Effector memory CD8-positive, alpha-beta T cell (primary cell): ENCODE data around the gene GIT2.

Experiments
- ATAC-seq: fragments of 150-1000 bp; cut with Tn5 transposase; replicated peaks from 2 replicates; pipeline ENCODE4 v1.10.0; 2021; ENCODE audit warnings: mild to moderate bottlenecking, moderate library complexity
- DNase-seq, 3 experiments: peaks; one replicate each; pipeline ENCODE4 v3.0.0; 2021
- H3K27ac Mint-ChIP-seq, 2 donors: one replicate each; pipeline ENCODE4 v1.8.0; 2022; ENCODE audit warnings: mild to moderate bottlenecking in 2 of 2, mixed read lengths in 2 of 2, moderate library complexity in 2 of 2
- H3K27me3 Mint-ChIP-seq, 2 donors: one replicate each; pipeline ENCODE4 v1.8.0; 2022; ENCODE audit warnings: mixed read lengths in 2 of 2
- H3K36me3 Mint-ChIP-seq: one replicate; pipeline ENCODE4 v1.8.0; 2022; ENCODE audit warnings: mild to moderate bottlenecking, moderate library complexity, mixed read lengths; ENCODE audit not compliant: insufficient read depth
- H3K4me1 Mint-ChIP-seq, 2 donors: one replicate each; pipeline ENCODE4 v1.8.0; 2022; ENCODE audit warnings: low read depth in 2 of 2, mixed read lengths in 2 of 2
- H3K4me3 Mint-ChIP-seq, 2 donors: one replicate each; pipeline ENCODE4 v1.8.0; 2022; ENCODE audit warnings: mild to moderate bottlenecking in 2 of 2, mixed read lengths in 2 of 2, moderate library complexity in 2 of 2
- H3K9me3 Mint-ChIP-seq, 2 donors: one replicate each; pipeline ENCODE4 v1.8.0; 2022; ENCODE audit warnings: mixed read lengths in 2 of 2

The GIT2 gene

GRCh38 chr12:109926488-109927210 is 69.5 kb downstream of the GIT2 start:
- Mint-ChIP-seq H3K36me3 (peaks cover 16% of the 10 kb centered on the region), H3K9me3 (no peaks in the 10 kb centered on the region), H3K27ac (peak overlapping the region in 1 of 2 donors; percentile 92), H3K4me1 (peaks cover 4 to 10% of the 10 kb centered on the region in 2 donors), H3K4me3 (no peak overlapping the region), H3K27me3 (no peaks in the 10 kb centered on the region)
- DNase-seq = no peak
- no peak for ATAC-seq

- no peak overlapping the region for H3K27ac Mint-ChIP-seq
- no peak for ATAC-seq
These were observed 70.2 kb downstream of the GIT2 start for GRCh38 chr12:109926016-109926415.

GRCh38 chr12:109925185-109925840 is 70.9 kb downstream of the GIT2 start:
- DNase-seq (no peak), ATAC-seq (no peak)
- H3K9me3 Mint-ChIP-seq = no peaks in the 10 kb centered on the region
- peak overlapping the region; percentile 36 to 93 for H3K27ac Mint-ChIP-seq
- H3K36me3 Mint-ChIP-seq = peaks cover 19% of the 10 kb centered on the region
- H3K4me3 Mint-ChIP-seq = no peak overlapping the region
- peaks cover 8 to 10% of the 10 kb centered on the region in 2 donors for H3K4me1 Mint-ChIP-seq
- H3K27me3 Mint-ChIP-seq = no peaks in the 10 kb centered on the region

More at GRCh38 chr12:109926016-109926415, 70.2 kb downstream of the GIT2 start:
- no peak overlapping the region for H3K4me3 Mint-ChIP-seq
- H3K4me1 Mint-ChIP-seq = peaks cover 5 to 10% of the 10 kb centered on the region in 2 donors
- DNase-seq = no peak
- no peaks in the 10 kb centered on the region for H3K27me3 Mint-ChIP-seq
- H3K36me3 Mint-ChIP-seq = peaks cover 14% of the 10 kb centered on the region
- H3K9me3 Mint-ChIP-seq = no peaks in the 10 kb centered on the region

- DNase-seq (no peak), ATAC-seq (no peak)
- no peak overlapping the region for H3K27ac Mint-ChIP-seq
- H3K36me3 Mint-ChIP-seq = peaks cover 22% of the 10 kb centered on the region
- H3K4me1 Mint-ChIP-seq = peaks cover 8 to 10% of the 10 kb centered on the region in 2 donors
- H3K4me3 Mint-ChIP-seq = no peak overlapping the region
- H3K27me3 Mint-ChIP-seq = no peaks in the 10 kb centered on the region
- no peaks in the 10 kb centered on the region for H3K9me3 Mint-ChIP-seq
These were observed 72.5 kb downstream of the GIT2 start for GRCh38 chr12:109923481-109924245.

GRCh38 chr12:109923038-109923437 is 73.1 kb downstream of the GIT2 start:
- Mint-ChIP-seq H3K4me3 (no peak overlapping the region), H3K4me1 (peaks cover 8 to 10% of the 10 kb centered on the region in 2 donors), H3K9me3 (no peaks in the 10 kb centered on the region), H3K27me3 (no peaks in the 10 kb centered on the region), H3K36me3 (peaks cover 29% of the 10 kb centered on the region), H3K27ac (no peak overlapping the region)
- no peak for ATAC-seq
- DNase-seq = no peak

GRCh38 chr12:109921982-109922381 is 74.2 kb downstream of the GIT2 start:
- peaks cover 30% of the 10 kb centered on the region for H3K36me3 Mint-ChIP-seq

GRCh38 chr12:109920261-109920780 is 75.8 kb downstream of the GIT2 start:
- DNase-seq (no peak), ATAC-seq (no peak)
- peaks cover 4 to 6% of the 10 kb centered on the region in 2 donors for H3K4me1 Mint-ChIP-seq
- no peaks in the 10 kb centered on the region for H3K27me3 Mint-ChIP-seq
- peak overlapping the region; percentile 41 to 81 for H3K27ac Mint-ChIP-seq
- no peak overlapping the region for H3K4me3 Mint-ChIP-seq
- H3K9me3 Mint-ChIP-seq = no peaks in the 10 kb centered on the region
- H3K36me3 Mint-ChIP-seq = peaks cover 30% of the 10 kb centered on the region

More at GRCh38 chr12:109921982-109922381, 74.2 kb downstream of the GIT2 start:
- no peaks in the 10 kb centered on the region for H3K9me3 Mint-ChIP-seq
- peaks cover 4 to 6% of the 10 kb centered on the region in 2 donors for H3K4me1 Mint-ChIP-seq
- no peak overlapping the region for H3K4me3 Mint-ChIP-seq
- DNase-seq (no peak), ATAC-seq (no peak)
- peak overlapping the region in 1 of 2 donors; percentile 41 for H3K27ac Mint-ChIP-seq
- H3K27me3 Mint-ChIP-seq = no peaks in the 10 kb centered on the region

GRCh38 chr12:109919456-109919855 is 76.7 kb downstream of the GIT2 start:
- DNase-seq (no peak), ATAC-seq (no peak)
- Mint-ChIP-seq H3K9me3 (no peaks in the 10 kb centered on the region), H3K27me3 (no peaks in the 10 kb centered on the region), H3K4me1 (peaks cover 0 to 4% of the 10 kb centered on the region in 2 donors), H3K36me3 (peaks cover 36% of the 10 kb centered on the region), H3K4me3 (no peak overlapping the region), H3K27ac (peak overlapping the region in 1 of 2 donors; percentile 82)

GRCh38 chr12:109916045-109916444 is 80.1 kb downstream of the GIT2 start:
- no peaks in the 10 kb centered on the region for H3K9me3 Mint-ChIP-seq
- peak overlapping the region; percentile 58 to 65 for H3K27ac Mint-ChIP-seq
- peaks cover 3 to 5% of the 10 kb centered on the region in 2 donors for H3K4me1 Mint-ChIP-seq
- no peak for DNase-seq
- no peak overlapping the region for H3K4me3 Mint-ChIP-seq
- no peaks in the 10 kb centered on the region for H3K27me3 Mint-ChIP-seq
- no peak for ATAC-seq
- peaks cover 52% of the 10 kb centered on the region for H3K36me3 Mint-ChIP-seq

- Mint-ChIP-seq H3K4me3 (no peak overlapping the region), H3K27me3 (no peaks in the 10 kb centered on the region), H3K9me3 (no peaks in the 10 kb centered on the region), H3K27ac (peak overlapping the region; percentile 58 to 65), H3K4me1 (peaks cover 3 to 5% of the 10 kb centered on the region in 2 donors), H3K36me3 (peaks cover 52% of the 10 kb centered on the region)
- DNase-seq (no peak), ATAC-seq (no peak)
These were observed 80.8 kb downstream of the GIT2 start for GRCh38 chr12:109915171-109916040.

- peaks cover 50% of the 10 kb centered on the region for H3K36me3 Mint-ChIP-seq
- no peaks in the 10 kb centered on the region for H3K9me3 Mint-ChIP-seq
- H3K27ac Mint-ChIP-seq = peak overlapping the region in 1 of 2 donors; percentile 65
- no peak for DNase-seq
- no peak for ATAC-seq
- H3K4me1 Mint-ChIP-seq = peaks cover 3 to 5% of the 10 kb centered on the region in 2 donors
- H3K27me3 Mint-ChIP-seq = no peaks in the 10 kb centered on the region
- no peak overlapping the region for H3K4me3 Mint-ChIP-seq
These were observed 81.7 kb downstream of the GIT2 start for GRCh38 chr12:109914461-109914860.

- Mint-ChIP-seq H3K36me3 (peaks cover 41% of the 10 kb centered on the region), H3K4me3 (no peak overlapping the region), H3K27me3 (no peaks in the 10 kb centered on the region), H3K9me3 (no peaks in the 10 kb centered on the region), H3K4me1 (peaks cover 3 to 5% of the 10 kb centered on the region in 2 donors), H3K27ac (peak overlapping the region; percentile 45 to 64)
- DNase-seq (no peak), ATAC-seq (no peak)
These were observed 83.3 kb downstream of the GIT2 start for GRCh38 chr12:109912855-109913321.
